Measurements from ENCODE around the gene TSPAN17.

The TSPAN17 gene

DNA sequence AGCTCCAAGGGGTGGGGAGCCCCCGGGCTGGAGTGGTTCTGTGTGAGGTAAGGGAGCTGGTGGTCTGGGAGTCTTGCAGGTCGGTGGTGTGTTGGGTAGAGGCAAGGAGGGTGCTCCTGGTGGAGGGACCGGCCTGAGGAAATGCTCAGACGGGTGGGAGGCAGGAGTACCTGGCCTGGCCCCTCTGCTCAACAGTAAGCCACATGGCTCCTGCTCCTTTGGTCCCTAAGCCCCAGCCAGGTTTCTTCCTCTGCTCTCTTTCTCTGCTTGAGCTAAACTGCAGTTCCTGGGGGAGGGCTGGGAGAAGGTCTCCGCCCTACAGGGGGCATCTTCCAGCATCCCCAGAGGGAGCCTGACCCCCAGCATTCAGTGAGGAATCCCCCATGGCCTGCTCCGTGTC, 17.2 kb downstream of the TSPAN17 start:
- DNase-seq (ENCODE audit: insufficient read length) = no peak
- FAIRE-seq = no peak
- no peak for TF ChIP-seq POLR2AphosphoS5 (IDR thresholded peaks at IDR 0.05; ENCODE audit: low read depth, low read length)
- TF ChIP-seq POLR2A (IDR thresholded peaks at IDR 0.05; ENCODE audit: low read depth, low read length) = no peak
- TF ChIP-seq TAF1 (IDR thresholded peaks at IDR 0.05; ENCODE audit: borderline replicate concordance, low read depth, low read length) = no peak

DNA sequence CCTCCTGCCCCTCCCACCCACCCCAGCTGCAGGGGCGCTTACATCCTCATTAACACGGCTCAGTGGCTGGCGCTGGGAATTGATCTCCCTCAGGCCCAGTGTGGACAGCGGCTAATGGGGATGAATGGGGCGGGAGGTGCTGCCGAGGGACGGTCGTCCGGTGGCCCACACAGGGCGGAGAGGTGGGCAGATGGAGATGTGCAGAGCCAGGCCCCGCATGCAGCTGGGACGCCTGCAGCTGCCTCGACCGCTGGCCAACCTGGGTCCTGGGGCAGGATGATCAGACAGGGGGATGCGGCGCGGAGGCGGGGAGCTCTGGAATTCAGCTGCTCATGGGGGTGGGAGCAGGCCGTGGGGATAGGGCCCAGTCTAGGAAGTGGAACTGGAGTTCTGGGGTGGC, 17.6 kb downstream of the TSPAN17 start:
- no peak for FAIRE-seq

DNA sequence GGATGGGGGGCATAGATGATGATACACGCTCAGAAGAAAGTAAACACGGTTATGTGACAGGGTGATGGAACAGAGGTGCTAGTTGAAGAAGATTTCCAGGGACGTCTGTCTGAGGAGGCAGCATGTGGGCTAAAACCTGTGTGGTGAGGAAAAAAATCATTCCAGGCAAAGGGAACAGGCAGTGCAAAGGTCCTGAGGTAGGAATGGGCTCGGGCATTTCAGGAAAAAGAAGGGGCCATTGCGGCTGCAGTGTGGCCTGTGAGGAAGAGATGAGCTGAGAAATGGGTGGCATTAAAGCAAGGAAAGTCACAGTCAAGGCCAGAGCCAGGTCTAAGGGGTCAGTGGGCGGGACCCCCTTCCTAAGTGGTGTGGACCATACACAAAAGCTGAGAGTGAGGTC, 18.2 kb downstream of the TSPAN17 start:
- DNase-seq (ENCODE audit: insufficient read length) (no peak), FAIRE-seq (no peak)
- no peak for TF ChIP-seq POLR2A (IDR thresholded peaks at IDR 0.05; ENCODE audit: low read depth, low read length)
- no peak for TF ChIP-seq POLR2AphosphoS5 (IDR thresholded peaks at IDR 0.05; ENCODE audit: low read depth, low read length)
- TF ChIP-seq TAF1 (IDR thresholded peaks at IDR 0.05; ENCODE audit: borderline replicate concordance, low read depth, low read length) = no peak

More for the DNA sequence above, 17.6 kb downstream of the TSPAN17 start:
- no peak for DNase-seq (ENCODE audit: insufficient read length)
- TF ChIP-seq TAF1 (IDR thresholded peaks at IDR 0.05; ENCODE audit: borderline replicate concordance, low read depth, low read length) = no peak
- TF ChIP-seq POLR2A (IDR thresholded peaks at IDR 0.05; ENCODE audit: low read depth, low read length) = no peak
- TF ChIP-seq POLR2AphosphoS5 (IDR thresholded peaks at IDR 0.05; ENCODE audit: low read depth, low read length) = no peak

DNA sequence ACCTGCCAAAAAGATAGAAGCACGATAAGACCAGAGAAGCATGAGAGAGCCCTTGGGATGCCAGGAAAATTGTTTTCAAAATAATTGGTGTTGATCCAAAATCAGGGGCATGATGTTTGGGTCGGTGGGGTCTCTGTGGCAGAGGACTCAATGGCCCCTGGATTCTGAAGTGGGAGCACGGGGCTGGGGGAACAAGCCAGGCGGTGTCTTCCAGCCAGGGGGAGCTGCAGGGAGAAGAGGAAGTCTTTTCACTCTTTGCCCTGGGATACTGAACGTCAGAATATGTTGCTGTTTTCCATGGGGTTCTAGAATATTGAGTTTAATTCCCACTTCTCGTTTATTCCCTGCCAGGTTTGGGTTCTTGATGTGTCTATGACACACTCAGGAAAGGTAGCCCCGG, 20.4 kb downstream of the TSPAN17 start:
- no peak for TF ChIP-seq POLR2A (IDR thresholded peaks at IDR 0.05; ENCODE audit: low read depth, low read length)
- FAIRE-seq (no peak), DNase-seq (ENCODE audit: insufficient read length) (no peak)

DNA sequence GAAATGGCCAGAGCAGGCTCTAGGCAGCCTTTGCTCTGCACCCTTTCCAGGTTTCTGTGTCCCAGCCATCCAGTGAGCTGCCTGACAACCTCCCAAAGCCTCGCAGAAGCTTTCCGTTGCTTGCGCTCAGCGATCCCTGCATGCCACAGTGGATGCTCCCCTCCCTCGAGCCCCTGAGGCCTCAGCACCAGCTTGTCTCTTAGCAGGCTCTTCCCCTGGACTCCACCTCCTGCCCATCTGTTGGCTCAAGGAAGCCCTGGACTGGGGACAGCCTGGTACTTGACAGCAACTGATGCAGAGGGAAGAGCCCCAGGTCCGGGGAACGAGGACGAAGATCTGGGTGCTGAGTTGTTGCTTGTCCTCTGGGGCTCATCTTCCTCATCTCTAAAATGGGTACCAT, 23.2 kb downstream of the TSPAN17 start:
- DNase-seq (ENCODE audit: insufficient read length) (no peak), FAIRE-seq (no peak)
- TF ChIP-seq TAF1 (IDR thresholded peaks at IDR 0.05; ENCODE audit: borderline replicate concordance, low read depth, low read length) = no peak

DNA sequence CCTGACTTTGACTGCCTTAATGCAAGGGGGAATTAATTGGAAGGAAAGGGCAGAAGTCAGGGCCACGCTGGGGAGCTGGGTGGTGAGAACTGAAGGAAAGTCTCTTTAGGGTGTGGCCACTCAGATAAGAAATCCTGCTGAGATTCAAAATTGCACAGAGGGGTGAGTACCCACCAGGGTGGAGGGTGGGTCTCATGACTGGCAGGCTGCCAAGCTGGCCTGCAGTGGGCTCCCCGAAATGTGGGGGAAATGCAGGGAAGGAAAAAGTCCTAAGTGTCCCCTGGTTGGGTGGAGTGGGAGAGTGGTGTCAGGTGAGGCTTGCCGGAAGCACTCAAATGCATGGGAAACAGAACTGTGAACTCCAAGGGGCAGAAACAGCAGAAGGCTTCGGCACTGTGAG, 24.1 kb downstream of the TSPAN17 start:
- TF ChIP-seq POLR2AphosphoS5 (IDR thresholded peaks at IDR 0.05; ENCODE audit: low read depth, low read length) (no peak), POLR2A (IDR thresholded peaks at IDR 0.05; ENCODE audit: low read depth, low read length) (no peak), TAF1 (IDR thresholded peaks at IDR 0.05; ENCODE audit: borderline replicate concordance, low read depth, low read length) (no peak)
- no peak for DNase-seq (ENCODE audit: insufficient read length)
- FAIRE-seq = no peak

DNA sequence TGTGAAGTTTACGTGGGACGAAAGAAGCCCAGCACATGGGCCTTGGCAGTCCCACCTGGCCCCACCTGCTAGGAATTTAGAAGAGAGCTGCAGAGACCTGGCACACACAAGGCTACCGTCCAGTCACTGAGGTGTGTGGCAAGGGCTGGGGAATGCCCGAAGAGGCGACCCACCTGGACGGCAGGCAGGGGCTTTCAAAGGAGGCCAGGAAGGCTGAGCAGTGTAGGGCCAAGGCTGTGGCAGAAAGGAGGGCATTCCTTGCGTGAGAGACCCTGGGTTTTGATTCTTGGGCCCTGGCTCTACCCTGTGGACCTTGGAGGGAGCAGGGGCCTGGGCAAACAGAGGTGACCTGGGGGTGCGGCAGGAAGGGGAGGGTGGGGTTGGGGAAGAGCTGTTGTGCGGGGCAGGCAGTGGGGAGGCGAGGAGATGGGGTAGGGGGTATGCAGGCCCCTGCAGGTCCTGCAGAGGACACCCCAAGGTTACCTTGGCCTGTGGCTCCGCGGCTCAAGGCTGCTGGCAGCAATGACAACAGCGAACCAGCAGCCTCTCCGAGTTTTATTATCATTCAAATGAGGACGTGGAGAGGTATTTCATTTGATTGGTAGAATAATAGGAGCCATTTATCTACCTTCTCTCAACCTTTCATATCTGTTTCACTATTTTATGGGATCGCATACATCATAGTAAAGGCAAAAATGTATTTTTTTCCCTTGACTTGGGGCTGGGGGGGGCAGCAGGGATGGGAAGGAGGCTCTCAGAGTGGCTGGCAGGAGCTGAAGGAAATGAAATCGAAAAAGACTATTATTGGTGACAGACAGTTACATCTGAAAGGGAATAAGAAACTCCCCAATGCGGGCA, 24.8 kb downstream of the TSPAN17 start:
- no peak for FAIRE-seq

DNA sequence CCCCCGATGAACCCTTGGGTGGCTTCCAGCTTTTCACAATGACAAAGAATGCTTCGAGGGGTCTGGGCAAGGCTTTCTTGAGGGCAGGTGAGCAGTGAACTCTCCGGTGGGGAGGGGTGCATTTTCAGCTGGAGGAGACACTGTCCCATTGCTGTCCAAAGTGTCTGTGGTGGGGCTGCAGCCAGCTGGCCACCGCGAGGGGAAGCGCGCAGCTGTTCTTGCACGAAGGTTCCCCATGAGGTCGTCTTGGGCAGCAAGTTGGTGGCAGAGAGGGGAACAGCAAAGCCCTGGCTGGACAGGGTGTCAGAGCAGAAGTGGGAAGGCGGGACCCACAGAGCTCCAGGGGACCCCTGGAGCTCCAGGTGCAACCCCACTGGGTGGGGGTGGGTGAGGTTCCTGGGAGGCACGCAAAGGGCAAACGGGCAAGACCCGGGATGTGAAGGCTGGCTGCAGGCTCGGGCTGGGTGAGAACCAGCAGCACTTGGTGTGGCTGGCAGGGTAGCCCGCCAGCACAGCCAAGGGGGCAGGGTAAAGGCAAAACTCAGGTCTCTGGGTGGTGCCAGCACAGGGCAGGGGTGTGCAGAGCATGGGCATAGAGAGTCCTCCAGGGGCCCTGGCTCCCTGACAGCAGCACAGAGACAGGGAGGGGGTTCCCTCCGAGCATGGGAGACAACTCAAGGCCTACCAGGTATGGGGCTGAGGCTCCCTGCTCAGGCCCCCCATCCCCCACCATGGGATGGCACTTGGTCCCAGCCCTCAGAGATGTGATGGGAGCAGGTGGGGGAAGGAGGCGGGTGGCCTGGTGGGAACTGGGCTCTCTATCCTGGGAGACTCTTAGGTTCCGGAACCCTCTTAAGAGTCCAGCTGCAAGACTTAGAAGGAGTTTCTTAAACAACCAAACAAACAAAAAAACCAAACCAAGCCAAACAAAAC, 26.6 kb downstream of the TSPAN17 start:
- TF ChIP-seq TAF1 (IDR thresholded peaks at IDR 0.05; ENCODE audit: borderline replicate concordance, low read depth, low read length) = no peak
- TF ChIP-seq POLR2A (IDR thresholded peaks at IDR 0.05; ENCODE audit: low read depth, low read length) = no peak
- TF ChIP-seq POLR2AphosphoS5 (IDR thresholded peaks at IDR 0.05; ENCODE audit: low read depth, low read length) = no peak
- FAIRE-seq = no peak

More for the DNA sequence above, 24.8 kb downstream of the TSPAN17 start:
- no peak for TF ChIP-seq POLR2A (IDR thresholded peaks at IDR 0.05; ENCODE audit: low read depth, low read length)
- no peak for TF ChIP-seq POLR2AphosphoS5 (IDR thresholded peaks at IDR 0.05; ENCODE audit: low read depth, low read length)
- no peak for TF ChIP-seq TAF1 (IDR thresholded peaks at IDR 0.05; ENCODE audit: borderline replicate concordance, low read depth, low read length)
- no peak for DNase-seq (ENCODE audit: insufficient read length)

DNA sequence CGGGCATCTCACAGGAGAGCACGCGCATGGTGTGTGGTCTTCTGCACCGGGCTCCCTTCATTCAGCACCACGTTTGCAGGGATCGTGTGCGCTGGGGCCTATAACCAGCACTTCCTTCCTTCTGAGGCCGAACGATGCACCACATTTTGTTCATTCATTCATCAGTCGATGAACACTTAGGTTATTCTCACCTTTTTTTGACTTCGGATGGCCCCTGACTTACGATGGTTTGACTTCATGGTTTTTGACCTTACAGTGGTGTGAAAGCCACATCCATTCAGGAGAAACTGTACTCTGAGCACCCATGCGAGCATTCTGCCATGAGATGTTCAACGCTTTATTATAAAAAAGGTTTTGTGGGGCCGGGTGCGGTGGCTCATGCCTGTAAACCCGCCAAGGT, 27.5 kb downstream of the TSPAN17 start:
- TF ChIP-seq POLR2AphosphoS5 (IDR thresholded peaks at IDR 0.05; ENCODE audit: low read depth, low read length) = no peak
- no peak for TF ChIP-seq TAF1 (IDR thresholded peaks at IDR 0.05; ENCODE audit: borderline replicate concordance, low read depth, low read length)
- TF ChIP-seq POLR2A (IDR thresholded peaks at IDR 0.05; ENCODE audit: low read depth, low read length) = no peak
- no peak for FAIRE-seq
- DNase-seq (ENCODE audit: insufficient read length) = no peak

More for the DNA sequence above, 26.6 kb downstream of the TSPAN17 start:
- no peak for DNase-seq (ENCODE audit: insufficient read length)

DNA sequence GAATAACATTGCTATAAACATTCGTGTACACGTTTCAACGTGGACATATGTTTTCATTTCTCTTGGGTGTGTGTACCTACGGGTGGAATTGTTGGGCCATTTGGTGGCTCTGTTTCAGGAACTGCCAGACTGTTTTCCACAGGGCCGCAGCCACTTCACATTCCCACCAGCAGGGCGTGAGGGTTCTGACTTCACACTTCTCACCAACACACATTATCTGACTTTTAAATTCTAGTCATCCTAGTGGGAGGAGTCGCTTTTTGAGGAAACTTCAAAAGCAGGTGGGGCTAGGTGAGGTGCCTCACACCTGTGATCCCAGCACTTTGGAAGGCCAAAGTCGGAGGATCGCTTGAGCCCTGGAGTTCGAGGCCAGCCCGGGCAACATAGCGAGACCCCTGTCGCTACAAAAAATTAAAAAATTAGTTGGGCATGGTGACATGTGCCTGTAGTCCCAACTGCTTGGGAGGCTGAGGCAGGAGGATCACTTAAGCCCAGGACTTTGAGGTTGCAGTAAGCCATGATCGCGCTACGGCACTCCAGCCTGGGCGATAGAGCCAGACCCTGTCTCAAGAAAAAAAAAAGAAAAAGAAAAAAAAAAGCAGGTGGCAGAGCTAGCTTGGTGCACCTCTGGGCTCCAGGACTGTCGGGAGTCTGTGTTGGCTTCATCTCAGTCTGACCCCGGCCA, 28.5 kb downstream of the TSPAN17 start:
- FAIRE-seq (no peak), DNase-seq (ENCODE audit: insufficient read length) (no peak)
- TF ChIP-seq POLR2AphosphoS5 (IDR thresholded peaks at IDR 0.05; ENCODE audit: low read depth, low read length) (no peak), TAF1 (IDR thresholded peaks at IDR 0.05; ENCODE audit: borderline replicate concordance, low read depth, low read length) (no peak), POLR2A (IDR thresholded peaks at IDR 0.05; ENCODE audit: low read depth, low read length) (no peak)

DNA sequence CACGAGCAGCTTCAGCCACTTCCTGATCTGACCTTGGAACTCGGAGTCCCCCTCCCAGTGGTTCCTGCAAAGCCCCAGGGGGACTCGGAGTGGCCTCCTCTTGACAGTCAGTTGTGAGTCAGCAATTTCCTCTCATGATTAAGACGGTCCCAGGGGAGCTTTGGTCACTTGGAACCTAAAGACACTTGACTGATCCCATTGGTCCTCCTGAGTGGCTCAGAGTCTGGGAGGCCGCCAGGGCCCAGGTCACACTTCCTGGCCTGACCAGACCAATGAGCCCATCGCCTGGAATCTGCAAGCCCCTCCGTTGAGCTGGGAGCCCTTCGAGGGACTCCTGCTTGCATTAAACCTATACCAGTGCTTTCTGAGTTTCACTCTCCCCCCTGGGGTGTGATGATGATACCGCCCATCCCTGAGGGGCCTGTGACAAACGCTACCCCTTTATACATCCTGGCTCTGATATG, 29.1 kb downstream of the TSPAN17 start:
- TF ChIP-seq TAF1 (IDR thresholded peaks at IDR 0.05; ENCODE audit: borderline replicate concordance, low read depth, low read length) (no peak), POLR2AphosphoS5 (IDR thresholded peaks at IDR 0.05; ENCODE audit: low read depth, low read length) (no peak), POLR2A (IDR thresholded peaks at IDR 0.05; ENCODE audit: low read depth, low read length) (no peak)
- FAIRE-seq = no peak
- no peak for DNase-seq (ENCODE audit: insufficient read length)
